HCT116 (cell line): ENCODE measurements around the gene CCDC40. TPM values are rescaled to one million over a fixed set of nuclear protein-coding genes. Genes with fewer than 3 reads are reported as not detected.

ENCODE experiments used
- ATAC-seq: fragments of 200-7000 bp; cut with Tn5 transposase; 2 replicates; pipeline ENCODE4 v1.9.1; 2020; ENCODE audit warnings: mild to moderate bottlenecking, moderate library complexity
- BruUV-seq: library from RNA; stranded (reverse); fragments of 400-500 nt; replicated peaks from 2 replicates; lab custom pipeline; 2021; lab: Mats Ljungman, UMichigan
- CTCF ChIA-PET: fragments of 300-600 bp; sonication (Branson Sonifier 250); formaldehyde crosslinking; loops from one replicate; lab custom pipeline; 2021; ENCODE audit warnings: antibody characterized with exemption; lab: Charles Lee
- POLR2A ChIA-PET: fragments of 300-600, 350-600 bp; sonication (Branson Sonifier 250); formaldehyde crosslinking; loops from one replicate; lab custom pipeline; 2021; ENCODE audit warnings: antibody characterized with exemption; lab: Charles Lee
- RAD21 ChIA-PET, 2 experiments: fragments of 300-600 bp; sonication (Branson Sonifier 250); formaldehyde crosslinking; loops; one replicate each; lab custom pipeline; 2023; ENCODE audit warnings: low total read pairs in 2 of 2; ENCODE audit not compliant: uncharacterized antibody in 2 of 2, unreplicated experiment in 2 of 2, low non-redundant PET in 1 of 2; lab: Charles Lee
- DNase-seq: peaks from one replicate; pipeline ENCODE4 v3.0.0-alpha.2; 2010; ENCODE audit warnings: low read depth, low spot score
- H2AFZ ChIP-seq: fragments of 200-600 bp; shearing (Covaris generic), sonication (generic); 2 replicates; pipeline ENCODE4 v1.6.1; 2017; ENCODE audit warnings: low read depth, mixed run types, mixed read lengths, antibody characterized with exemption, low read length; ENCODE audit not compliant: poor library complexity, severe bottlenecking
- H3K27ac ChIP-seq: 2 replicates; pipeline ENCODE4 v1.5.1; 2012; ENCODE audit warnings: low read depth, low read length
- H3K27me3 ChIP-seq: fragments of 200-600 bp; sonication (generic); 2 replicates; pipeline ENCODE4 v1.6.1; 2016; ENCODE audit warnings: mixed run types, low read length, mixed read lengths; ENCODE audit not compliant: insufficient read depth
- H3K36me3 ChIP-seq, 2 experiments: fragments of 200-500 bp in 1 of 2; fragments of 200-600 bp in 1 of 2; sonication (Bioruptor generic) in 1 of 2; sonication (generic) in 1 of 2; 2 replicates each; pipeline versions ENCODE4 v1.5.1 to v1.6.1; 2014 to 2016; ENCODE audit warnings: low read length in 2 of 2, inconsistent platforms in 1 of 2, mixed read lengths in 1 of 2, mixed run types in 1 of 2; ENCODE audit not compliant: insufficient read depth in 2 of 2, control insufficient read depth in 1 of 2
- H3K4me1 ChIP-seq, 2 experiments: fragments of 200-600 bp in 1 of 2; sonication (generic) in 1 of 2; 2 replicates each; pipeline versions ENCODE4 v1.5.1 to v1.6.1; 2012 to 2017; ENCODE audit warnings: low read length in 2 of 2, inconsistent platforms in 1 of 2, mild to moderate bottlenecking in 1 of 2, mixed read lengths in 1 of 2, mixed run types in 1 of 2, moderate library complexity in 1 of 2; ENCODE audit not compliant: insufficient read depth in 2 of 2, control insufficient read depth in 1 of 2
- H3K4me2 ChIP-seq: fragments of 200-600 bp; sonication (generic); 2 replicates; pipeline ENCODE4 v1.6.1; 2017; ENCODE audit warnings: mixed run types, low read length, mixed read lengths
- H3K4me3 ChIP-seq, 2 experiments: fragments of 200-600 bp in 1 of 2; sonication (generic) in 1 of 2; replicated peaks in 1 of 2; 2 replicates each; pipeline ENCODE4 v1.5.1; 2011 to 2016; ENCODE audit warnings: low read length in 2 of 2, control low read depth in 1 of 2, low read depth in 1 of 2, mild to moderate bottlenecking in 1 of 2, mixed read lengths in 1 of 2, mixed run types in 1 of 2
- H3K79me2 ChIP-seq: fragments of 200-600 bp; sonication (generic); 2 replicates; pipeline ENCODE4 v1.6.1; 2017; ENCODE audit warnings: mild to moderate bottlenecking, mixed run types, low read length, moderate library complexity, mixed read lengths; ENCODE audit not compliant: insufficient read depth
- H3K9ac ChIP-seq: fragments of 200-600 bp; sonication (generic); 2 replicates; pipeline ENCODE4 v1.6.1; 2016; ENCODE audit warnings: low read length, mixed read lengths
- H3K9me2 ChIP-seq: fragments of 200-600 bp; sonication (generic), shearing (Covaris generic); 2 replicates; pipeline ENCODE4 v1.6.1; 2017; ENCODE audit warnings: mixed run types, mild to moderate bottlenecking, moderate library complexity; ENCODE audit not compliant: insufficient read depth
- H3K9me3 ChIP-seq, 2 experiments: fragments of 200-500 bp in 1 of 2; fragments of 200-600 bp in 1 of 2; sonication (Bioruptor generic) in 1 of 2; sonication (generic) in 1 of 2; 2 replicates each; pipeline ENCODE4 v1.6.1; 2014 to 2017; ENCODE audit warnings: low read length in 2 of 2, mixed read lengths in 2 of 2, inconsistent platforms in 1 of 2, low read depth in 1 of 2, mild to moderate bottlenecking in 1 of 2, mixed run types in 1 of 2, moderate library complexity in 1 of 2; ENCODE audit not compliant: control insufficient read depth in 1 of 2, insufficient read depth in 1 of 2
- H4K20me1 ChIP-seq: fragments of 200-600 bp; sonication (generic), shearing (Covaris generic); 2 replicates; pipeline ENCODE4 v1.6.1; 2017; ENCODE audit warnings: mixed run types, mild to moderate bottlenecking, moderate library complexity; ENCODE audit not compliant: insufficient read depth
- CTCF ChIP-seq, 3 experiments: fragments of 200-600 bp in 1 of 3; sonication (generic) in 1 of 3; IDR thresholded peaks in 2 of 3; conservative IDR thresholded peaks in 1 of 3; 2 replicates each; pipeline ENCODE4 v1.5.1; 2012 to 2017; ENCODE audit warnings: low read depth in 2 of 3, low read length in 2 of 3, antibody characterized with exemption in 1 of 3, borderline replicate concordance in 1 of 3, control low read depth in 1 of 3, mild to moderate bottlenecking in 1 of 3, mixed read lengths in 1 of 3, mixed run types in 1 of 3, moderate library complexity in 1 of 3; ENCODE audit not compliant: insufficient read depth in 1 of 3
- EGR1 ChIP-seq: IDR thresholded peaks from 2 replicates; pipeline ENCODE4 v1.6.1; 2012; ENCODE audit warnings: low read depth
- ELF1 ChIP-seq: IDR thresholded peaks from 2 replicates; pipeline ENCODE4 v1.6.1; 2012; ENCODE audit warnings: low read depth, borderline replicate concordance
- JUND ChIP-seq: IDR thresholded peaks from 2 replicates; pipeline ENCODE4 v1.6.1; 2012
- MAX ChIP-seq: IDR thresholded peaks from 2 replicates; pipeline ENCODE4 v1.6.1; 2012
- POLR2AphosphoS5 ChIP-seq: IDR thresholded peaks from 2 replicates; pipeline ENCODE4 v1.6.1; 2011; ENCODE audit warnings: mild to moderate bottlenecking, low read depth, low read length, moderate library complexity
- RAD21 ChIP-seq: IDR thresholded peaks from 2 replicates; pipeline ENCODE4 v1.6.1; 2012; ENCODE audit warnings: low read depth, mild to moderate bottlenecking
- REST ChIP-seq: IDR thresholded peaks from 2 replicates; pipeline ENCODE4 v1.6.1; 2012; ENCODE audit warnings: low read depth
- SRF ChIP-seq: IDR thresholded peaks from 2 replicates; pipeline ENCODE4 v1.6.1; 2012; ENCODE audit warnings: low read depth
- ZFX ChIP-seq: fragments of 450-650 bp; IDR thresholded peaks from 2 replicates; pipeline ENCODE4 v1.6.1; 2017
- intact Hi-C: fragments of 100-400 bp; cut with micrococcal nuclease; formaldehyde crosslinking; loops from 2 replicates; pipeline ENCODE4 v1.10.0; 2022
- total RNA-seq: library from RNA; stranded (reverse); gene quantifications from one replicate; pipeline ENCODE4 v1.2.1, GENCODE V29; 2021; ENCODE audit not compliant: unreplicated experiment

CCDC40 gene
- total RNA-seq, 1 experiment from 2014 or later, result 10.3 TPM

GRCh38 chr17:80141463-80142165 is 105.2 kb downstream of the CCDC40 start (continued):
- TF ChIP-seq ELF1, result no peak
- TF ChIP-seq REST, result no peak
- TF ChIP-seq CTCF (IDR thresholded peaks at IDR 0.05 in 2 of 3, conservative IDR thresholded peaks at IDR 0.05 in 1 of 3; ENCODE audit: borderline replicate concordance in 1 of 3, insufficient read depth in 1 of 3, low read depth in 2 of 3, low read length in 2 of 3), result no peak

- H3K4me2 ChIP-seq, result no peak overlapping the region
- intact Hi-C loops, result no loop called here
- RAD21 ChIA-PET, result no interaction called here
- CTCF ChIA-PET, result interaction anchor here (1.0 to 1.4 kb wide), 2 partner anchors 19 to 41 kb away, joined by 3 read pairs; partner anchors contain the start of gene GAA
- no peaks in the 10 kb centered on the region for H3K9me3 ChIP-seq
- no peak for ATAC-seq
- H3K9me2 ChIP-seq, result no peaks in the 10 kb centered on the region
- H3K4me1 ChIP-seq, result peaks cover 12 to 13% of the 10 kb centered on the region in 2 experiments
- H3K27me3 ChIP-seq, result no peaks in the 10 kb centered on the region
- POLR2A ChIA-PET, result interaction anchor here (1.3 to 1.6 kb wide), 2 partner anchors 9 to 19 kb away, joined by 3 to 5 read pairs; no protein-coding TSS in a partner anchor
- H3K27ac ChIP-seq, result no peak overlapping the region
- BruUV-seq, result no TSS peak
- peaks cover 27% of the 10 kb centered on the region; the same call in 1 of the 2 replicates for H4K20me1 ChIP-seq
- H3K9ac ChIP-seq, result no peak overlapping the region
- no peak overlapping the region for H2AFZ ChIP-seq
- peaks cover 68 to 73% of the 10 kb centered on the region in 2 experiments for H3K36me3 ChIP-seq
- H3K79me2 ChIP-seq, result peaks cover 91% of the 10 kb centered on the region
- H3K4me3 ChIP-seq, result no peak overlapping the region
- TF ChIP-seq SRF (no peak), CTCF (IDR thresholded peaks at IDR 0.05 in 2 of 3, conservative IDR thresholded peaks at IDR 0.05 in 1 of 3; ENCODE audit: borderline replicate concordance in 1 of 3, insufficient read depth in 1 of 3, low read depth in 2 of 3, low read length in 2 of 3) (no peak), ZFX (no peak), JUND (no peak), RAD21 (no peak), POLR2AphosphoS5 (no peak), ELF1 (no peak), MAX (no peak), EGR1 (no peak)
- DNase-seq, result no peak
Measured at GRCh38 chr17:80142929-80143328, 106.5 kb downstream of the CCDC40 start.
